ENCODE data around the gene CBR4. TPM values are rescaled to one million over a fixed set of nuclear protein-coding genes. Genes with fewer than 3 reads are reported as not detected.
A peak's percentile ranks its signal among the peaks of the same experiment; 100 is the strongest.
"Not testable (repeated sequence)": the region's sequence is repeated elsewhere in the genome, so short reads cannot be mapped to it uniquely, and the experiment has no call there.

The CBR4 gene
- total RNA-seq, 1 donor from 2014 or later, result 21.3 TPM

GRCh38 chr4:169037506-169037905 lies 27.5 kb upstream of the CBR4 start:
- intact Hi-C loops (cut with micrococcal nuclease), result no loop called here
- DNase-seq, result no peak
- no peak for ATAC-seq

- ATAC-seq; intact Hi-C loops (cut with micrococcal nuclease); DNase-seq: not testable (repeated sequence)
Observed at GRCh38 chr4:169035871-169036620, 26.0 kb upstream of the CBR4 start.

- no peak for ATAC-seq
- no peak for DNase-seq
- intact Hi-C loops (cut with micrococcal nuclease), result no loop called here
Observed at GRCh38 chr4:169033660-169034059, 23.6 kb upstream of the CBR4 start.

GRCh38 chr4:169032883-169033645 lies 23.0 kb upstream of the CBR4 start:
- DNase-seq (no peak), ATAC-seq (no peak)

GRCh38 chr4:169032194-169032593 lies 22.1 kb upstream of the CBR4 start:
- intact Hi-C loops (cut with micrococcal nuclease), result no loop called here
- DNase-seq, result no peak
- ATAC-seq, result no peak

More at GRCh38 chr4:169032883-169033645, 23.0 kb upstream of the CBR4 start:
- intact Hi-C loops (cut with micrococcal nuclease), result no loop called here

- ATAC-seq (no peak), DNase-seq (no peak)
- intact Hi-C loops (cut with micrococcal nuclease), result no loop called here
Observed at GRCh38 chr4:169031392-169031791, 21.3 kb upstream of the CBR4 start.

GRCh38 chr4:169030562-169030982 lies 20.5 kb upstream of the CBR4 start:
- no peak for ATAC-seq
- DNase-seq, result no peak
- intact Hi-C loops (cut with micrococcal nuclease), result no loop called here

GRCh38 chr4:169029947-169030346 lies 19.9 kb upstream of the CBR4 start:
- DNase-seq (no peak), ATAC-seq (no peak)
- intact Hi-C loops (cut with micrococcal nuclease), result loop anchor here (10.0 kb wide), 1 partner anchor 455 kb away; no protein-coding TSS in a partner anchor

- no peak for ATAC-seq
- no peak for DNase-seq
- intact Hi-C loops (cut with micrococcal nuclease), result loop anchor here (10.0 kb wide), 1 partner anchor 457 kb away; no protein-coding TSS in a partner anchor
Observed at GRCh38 chr4:169027663-169028062, 17.6 kb upstream of the CBR4 start.

GRCh38 chr4:169025184-169025583 lies 15.1 kb upstream of the CBR4 start:
- intact Hi-C loops (cut with micrococcal nuclease), result loop anchor here (10.0 kb wide), 1 partner anchor 460 kb away; no protein-coding TSS in a partner anchor
- ATAC-seq (no peak), DNase-seq (no peak)

GRCh38 chr4:169024762-169025161 lies 14.7 kb upstream of the CBR4 start:
- DNase-seq (no peak), ATAC-seq (peak; percentile 86)
- intact Hi-C loops (cut with micrococcal nuclease), result loop anchor here (5.0 to 10.0 kb wide), 2 partner anchors 248 to 460 kb away; partner anchors contain the start of gene SH3RF1

- no peak for DNase-seq
- intact Hi-C loops (cut with micrococcal nuclease), result no loop called here
- no peak for ATAC-seq
Observed at GRCh38 chr4:169018406-169018805, 8.4 kb upstream of the CBR4 start.

- ATAC-seq (no peak), DNase-seq (no peak)
- intact Hi-C loops (cut with micrococcal nuclease), result no loop called here
Observed at GRCh38 chr4:169017971-169018370, 7.9 kb upstream of the CBR4 start.

- ATAC-seq (peak; percentile 27), DNase-seq (peak; percentile 47)
- intact Hi-C loops (cut with micrococcal nuclease), result no loop called here
Observed at GRCh38 chr4:169015186-169015623, 5.2 kb upstream of the CBR4 start.

- ATAC-seq, result no peak
- no peak for DNase-seq
- intact Hi-C loops (cut with micrococcal nuclease), result loop anchor here (5.0 kb wide), 1 partner anchor 613 kb away; no protein-coding TSS in a partner anchor
Observed at GRCh38 chr4:169014586-169014985, 4.5 kb upstream of the CBR4 start.

- intact Hi-C loops (cut with micrococcal nuclease), result loop anchor here (5.0 kb wide), 1 partner anchor 614 kb away; no protein-coding TSS in a partner anchor
- no peak for DNase-seq
- no peak for ATAC-seq
Observed at GRCh38 chr4:169013396-169013795, 3.3 kb upstream of the CBR4 start.

- DNase-seq, result no peak
- intact Hi-C loops (cut with micrococcal nuclease), result loop anchor here (5.0 kb wide), 1 partner anchor 615 kb away; no protein-coding TSS in a partner anchor
- no peak for ATAC-seq
Observed at GRCh38 chr4:169012049-169012448, 2.0 kb upstream of the CBR4 start.

- DNase-seq (peak; percentile 78), ATAC-seq (peak; percentile 74)
- intact Hi-C loops (cut with micrococcal nuclease), result loop anchor here (5.0 kb wide), 1 partner anchor 618 kb away; no protein-coding TSS in a partner anchor
Observed at GRCh38 chr4:169009286-169010124, 550 bp downstream of the CBR4 start.
